ENCODE results near the gene WFDC6.

WFDC6 gene

GRCh38 chr20:45515147-45515913 lies 24.0 kb downstream of the WFDC6 start, which contains the start of gene SPINT3:
TSS of gene SPINT3 (minus strand) at chr20:45515622. CDS start at chr20:45515608, 14 bp downstream.
- no peak for DNase-seq (ENCODE audit: low read depth in 2 of 2)

- DNase-seq (ENCODE audit: low read depth in 2 of 2), result no peak
Measured at GRCh38 chr20:45510242-45510862, 28.9 kb downstream of the WFDC6 start.

- no peak for DNase-seq (ENCODE audit: low read depth in 2 of 2)
Measured at GRCh38 chr20:45509091-45509490, 30.2 kb downstream of the WFDC6 start.

- no peak for DNase-seq (ENCODE audit: low read depth in 2 of 2)
Measured at GRCh38 chr20:45508068-45508886, 31.0 kb downstream of the WFDC6 start.

- DNase-seq (ENCODE audit: low read depth in 2 of 2), result no peak
Measured at GRCh38 chr20:45507011-45507820, 32.1 kb downstream of the WFDC6 start.

- DNase-seq (ENCODE audit: low read depth in 2 of 2), result no peak
Measured at GRCh38 chr20:45506398-45506797, 32.9 kb downstream of the WFDC6 start.

- no peak for DNase-seq (ENCODE audit: low read depth in 2 of 2)
Measured at GRCh38 chr20:45503403-45503802, 35.9 kb downstream of the WFDC6 start.

- no peak for DNase-seq (ENCODE audit: low read depth in 2 of 2)
Measured at GRCh38 chr20:45502561-45502960, 36.7 kb downstream of the WFDC6 start.

- DNase-seq (ENCODE audit: low read depth in 2 of 2), result no peak
Measured at GRCh38 chr20:45501600-45501999, 37.7 kb downstream of the WFDC6 start.

GRCh38 chr20:45500022-45500421 lies 39.3 kb downstream of the WFDC6 start:
- no peak for DNase-seq (ENCODE audit: low read depth in 2 of 2)

- DNase-seq (ENCODE audit: low read depth in 2 of 2), result no peak
Measured at GRCh38 chr20:45497971-45498494, 41.2 kb downstream of the WFDC6 start.

- no peak for DNase-seq (ENCODE audit: low read depth in 2 of 2)
Measured at GRCh38 chr20:45496166-45496565, 43.1 kb downstream of the WFDC6 start.

- no peak for DNase-seq (ENCODE audit: low read depth in 2 of 2)
Measured at GRCh38 chr20:45495501-45495941, 43.8 kb downstream of the WFDC6 start.

GRCh38 chr20:45489083-45489531 lies 50.2 kb downstream of the WFDC6 start:
- DNase-seq (ENCODE audit: low read depth in 2 of 2), result no peak

GRCh38 chr20:45487231-45487635 lies 52.0 kb downstream of the WFDC6 start:
- no peak for DNase-seq (ENCODE audit: low read depth in 2 of 2)

- no peak for DNase-seq (ENCODE audit: low read depth in 2 of 2)
Measured at GRCh38 chr20:45485388-45485787, 53.9 kb downstream of the WFDC6 start.

GRCh38 chr20:45484676-45485075 lies 54.6 kb downstream of the WFDC6 start:
- no peak for DNase-seq (ENCODE audit: low read depth in 2 of 2)

Data from stimulated activated CD4-positive, alpha-beta T cell treated with anti-CD3 and anti-CD28 coated beads, Interleukin-15, amount 100 ng/mL, for 48 hours (primary cell).